ENCODE measurements around the gene SFXN1. TPM values are rescaled to one million over a fixed set of nuclear protein-coding genes. Genes with fewer than 3 reads are reported as not detected.
"Not testable (repeated sequence)": the region's sequence is repeated elsewhere in the genome, so short reads cannot be mapped to it uniquely, and the experiment has no call there.

SFXN1 gene
- total RNA-seq, 2 experiments from 2014 or later = 133 to 138 TPM

GRCh38 chr5:175493726-175494125 is 15.4 kb downstream of the SFXN1 start:
- Mint-ChIP-seq H3K27me3 (no peaks in the 10 kb centered on the region), H3K4me1 (ENCODE audit: low read depth) (peaks cover 41% of the 10 kb centered on the region), H3K9me3 (no peaks in the 10 kb centered on the region), H3K4me3 (no peak overlapping the region), H3K36me3 (ENCODE audit: low read depth) (peaks cover 84% of the 10 kb centered on the region), H3K27ac (peak overlapping the region; percentile 27)
- no peak overlapping the region for H3K27ac ChIP-seq (ENCODE audit: low read depth in 1 of 2, low read length in 2 of 2)
- peaks cover 78% of the 10 kb centered on the region for H3K36me3 ChIP-seq (ENCODE audit: insufficient read depth, low read length)
- DNase-seq (no peak), ATAC-seq (ENCODE audit: poor library complexity) (no peak)
- H3K9me3 ChIP-seq (ENCODE audit: control insufficient read depth in 1 of 2, insufficient read depth in 1 of 2, low read length in 2 of 2) = no peaks in the 10 kb centered on the region
- peaks cover 11% of the 10 kb centered on the region for H3K4me1 ChIP-seq (ENCODE audit: insufficient read depth, low read length)
- POLR2A ChIA-PET = no interaction called here
- CTCF ChIA-PET = no interaction called here
- TF ChIP-seq CTCF (IDR thresholded peaks at IDR 0.05) = no peak
- H3K4me3 ChIP-seq (ENCODE audit: low read length) = no peak overlapping the region
- intact Hi-C loops (cut with DNase I, micrococcal nuclease) = no loop called here
- no peaks in the 10 kb centered on the region for H3K27me3 ChIP-seq (ENCODE audit: control insufficient read depth in 1 of 2, insufficient read depth in 2 of 2, low read length in 2 of 2)

GRCh38 chr5:175494264-175495183 is 16.2 kb downstream of the SFXN1 start:
- Histone ChIP-seq H3K36me3 (ENCODE audit: insufficient read depth, low read length) (peaks cover 71% of the 10 kb centered on the region), H3K27me3 (ENCODE audit: control insufficient read depth in 1 of 2, insufficient read depth in 2 of 2, low read length in 2 of 2) (no peaks in the 10 kb centered on the region), H3K4me1 (ENCODE audit: insufficient read depth, low read length) (peaks cover 6% of the 10 kb centered on the region), H3K4me3 (ENCODE audit: low read length) (no peak overlapping the region), H3K9me3 (ENCODE audit: control insufficient read depth in 1 of 2, insufficient read depth in 1 of 2, low read length in 2 of 2) (no peaks in the 10 kb centered on the region), H3K27ac (ENCODE audit: low read depth in 1 of 2, low read length in 2 of 2) (no peak overlapping the region)
- no peak for ATAC-seq (ENCODE audit: poor library complexity)
- Mint-ChIP-seq H3K27ac (peak overlapping the region; percentile 66), H3K36me3 (ENCODE audit: low read depth) (peaks cover 84% of the 10 kb centered on the region), H3K4me1 (ENCODE audit: low read depth) (peaks cover 38% of the 10 kb centered on the region), H3K4me3 (no peak overlapping the region), H3K27me3 (no peaks in the 10 kb centered on the region), H3K9me3 (no peaks in the 10 kb centered on the region)
- ChIA-PET CTCF (no interaction called here), POLR2A (no interaction called here)
- TF ChIP-seq CTCF (IDR thresholded peaks at IDR 0.05) = no peak
- intact Hi-C loops (cut with DNase I, micrococcal nuclease) = no loop called here
- no peak for DNase-seq

GRCh38 chr5:175501759-175502158 is 23.4 kb downstream of the SFXN1 start:
- Histone ChIP-seq H3K27me3 (ENCODE audit: control insufficient read depth in 1 of 2, insufficient read depth in 2 of 2, low read length in 2 of 2) (no peaks in the 10 kb centered on the region), H3K36me3 (ENCODE audit: insufficient read depth, low read length) (peaks cover 24% of the 10 kb centered on the region), H3K9me3 (ENCODE audit: control insufficient read depth in 1 of 2, insufficient read depth in 1 of 2, low read length in 2 of 2) (no peaks in the 10 kb centered on the region), H3K4me3 (ENCODE audit: low read length) (no peak overlapping the region), H3K4me1 (ENCODE audit: insufficient read depth, low read length) (peaks cover 2% of the 10 kb centered on the region), H3K27ac (ENCODE audit: low read depth in 1 of 2, low read length in 2 of 2) (no peak overlapping the region)
- ATAC-seq (ENCODE audit: poor library complexity) (no peak), DNase-seq (no peak)
- intact Hi-C loops (cut with DNase I, micrococcal nuclease) = no loop called here
- Mint-ChIP-seq H3K27ac (peak overlapping the region; percentile 68), H3K9me3 (no peaks in the 10 kb centered on the region), H3K27me3 (no peaks in the 10 kb centered on the region), H3K4me3 (no peak overlapping the region), H3K4me1 (ENCODE audit: low read depth) (peaks cover 26% of the 10 kb centered on the region), H3K36me3 (ENCODE audit: low read depth) (peaks cover 86% of the 10 kb centered on the region)
- POLR2A ChIA-PET = interaction anchor here (0.6 to 0.9 kb wide), 2 partner anchors 9 to 15 kb away, joined by 3 to 4 read pairs; no protein-coding TSS in a partner anchor
- CTCF ChIA-PET = no interaction called here
- TF ChIP-seq CTCF (IDR thresholded peaks at IDR 0.05) = no peak

GRCh38 chr5:175507671-175508070 is 29.3 kb downstream of the SFXN1 start:
- H3K4me3 Mint-ChIP-seq; H3K9me3 ChIP-seq (ENCODE audit: control insufficient read depth in 1 of 2, insufficient read depth in 1 of 2, low read length in 2 of 2); H3K27me3 ChIP-seq (ENCODE audit: control insufficient read depth in 1 of 2, insufficient read depth in 2 of 2, low read length in 2 of 2); H3K9me3 Mint-ChIP-seq; H3K4me3 ChIP-seq (ENCODE audit: low read length); H3K27ac ChIP-seq (ENCODE audit: low read depth in 1 of 2, low read length in 2 of 2); H3K27me3 Mint-ChIP-seq: not testable (repeated sequence)
- ChIA-PET CTCF (interaction anchor here (0.5 to 1.4 kb wide), 3 partner anchors 9 to 36 kb away, joined by 4 to 7 read pairs (median 4); no protein-coding TSS in a partner anchor), POLR2A (interaction anchor here (0.6 to 1.5 kb wide), 4 partner anchors 9 to 29 kb away, joined by 4 to 6 read pairs (median 4); partner anchors contain the start of gene SFXN1)
- Histone ChIP-seq H3K36me3 (ENCODE audit: insufficient read depth, low read length) (peaks cover 44% of the 10 kb centered on the region), H3K4me1 (ENCODE audit: insufficient read depth, low read length) (peaks cover 13% of the 10 kb centered on the region)
- peaks cover 15% of the 10 kb centered on the region for H3K4me1 Mint-ChIP-seq (ENCODE audit: low read depth)
- DNase-seq = peak in 13 of 14 experiments; percentile 10 to 69 (median 45)
- peak overlapping the region; percentile 75 for H3K27ac Mint-ChIP-seq
- peak; percentile 95 for ATAC-seq (ENCODE audit: poor library complexity)
- intact Hi-C loops (cut with DNase I, micrococcal nuclease) = loop anchor here in 1 of 2 experiments (2.0 kb wide), 1 partner anchor 13 kb away; no protein-coding TSS in a partner anchor
- H3K36me3 Mint-ChIP-seq (ENCODE audit: low read depth) = peaks cover 86% of the 10 kb centered on the region

Data from CD4-positive, alpha-beta T cell (primary cell).